ENCODE measurements around the gene PNKD. TPM values are rescaled to one million over a fixed set of nuclear protein-coding genes. Genes with fewer than 3 reads are reported as not detected.

Gene PNKD
- 46.5 and 61.3 TPM in 2 replicates for total RNA-seq (2014; rRNA removed; shearing (Covaris generic))

GRCh38 chr2:218269900-218270720, at the start of gene PNKD, which contains the start of gene AAMP:
TSS of gene PNKD (plus strand) at chr2:218270519. CDS start at chr2:218270536, 17 bp downstream.
TSS of gene AAMP (minus strand) at chr2:218270137. CDS start at chr2:218270086, 51 bp downstream.
- no peaks in the 10 kb centered on the region for H3K27me3 ChIP-seq (ENCODE audit: control insufficient read depth, insufficient read depth, low read length)
- peak within 1 kb of the TSS; percentile 97 for H3K4me3 ChIP-seq (ENCODE audit: insufficient read depth, low read depth, low read length)
- H3K36me3 ChIP-seq (replicated peaks; ENCODE audit: control insufficient read depth, insufficient read depth, low read length), result peaks cover 29% of the 10 kb centered on the region
- peak; percentile 100 for DNase-seq

- no peaks in the 10 kb centered on the region for H3K27me3 ChIP-seq (ENCODE audit: control insufficient read depth, insufficient read depth, low read length)
- H3K36me3 ChIP-seq (replicated peaks; ENCODE audit: control insufficient read depth, insufficient read depth, low read length), result peaks cover 2% of the 10 kb centered on the region
- no peak for DNase-seq
- no peak overlapping the region for H3K4me3 ChIP-seq (ENCODE audit: insufficient read depth, low read depth, low read length)
Observed at GRCh38 chr2:218221000-218221399, 49.3 kb upstream of the PNKD start.

- DNase-seq, result no peak
- no peaks in the 10 kb centered on the region for H3K27me3 ChIP-seq (ENCODE audit: control insufficient read depth, insufficient read depth, low read length)
Observed at GRCh38 chr2:218223046-218223445, 47.3 kb upstream of the PNKD start.

GRCh38 chr2:218224186-218224585, 46.1 kb upstream of the PNKD start:
- Histone ChIP-seq H3K4me3 (ENCODE audit: insufficient read depth, low read depth, low read length) (no peak overlapping the region), H3K27me3 (ENCODE audit: control insufficient read depth, insufficient read depth, low read length) (no peaks in the 10 kb centered on the region), H3K36me3 (replicated peaks; ENCODE audit: control insufficient read depth, insufficient read depth, low read length) (peaks cover 7% of the 10 kb centered on the region)
- DNase-seq, result no peak

More at GRCh38 chr2:218223046-218223445, 47.3 kb upstream of the PNKD start:
- no peak overlapping the region for H3K4me3 ChIP-seq (ENCODE audit: insufficient read depth, low read depth, low read length)
- H3K36me3 ChIP-seq (replicated peaks; ENCODE audit: control insufficient read depth, insufficient read depth, low read length), result peaks cover 2% of the 10 kb centered on the region

GRCh38 chr2:218226903-218227302, 43.4 kb upstream of the PNKD start:
- H3K27me3 ChIP-seq (ENCODE audit: control insufficient read depth, insufficient read depth, low read length), result no peaks in the 10 kb centered on the region
- DNase-seq, result no peak
- peaks cover 20% of the 10 kb centered on the region for H3K36me3 ChIP-seq (replicated peaks; ENCODE audit: control insufficient read depth, insufficient read depth, low read length)

GRCh38 chr2:218228366-218229090, 41.8 kb upstream of the PNKD start:
- no peak for DNase-seq
- no peak overlapping the region for H3K4me3 ChIP-seq (ENCODE audit: insufficient read depth, low read depth, low read length)
- H3K36me3 ChIP-seq (replicated peaks; ENCODE audit: control insufficient read depth, insufficient read depth, low read length), result peaks cover 21% of the 10 kb centered on the region
- no peaks in the 10 kb centered on the region for H3K27me3 ChIP-seq (ENCODE audit: control insufficient read depth, insufficient read depth, low read length)

More at GRCh38 chr2:218226903-218227302, 43.4 kb upstream of the PNKD start:
- no peak overlapping the region for H3K4me3 ChIP-seq (ENCODE audit: insufficient read depth, low read depth, low read length)

GRCh38 chr2:218229239-218229638, 41.1 kb upstream of the PNKD start:
- peaks cover 26% of the 10 kb centered on the region for H3K36me3 ChIP-seq (replicated peaks; ENCODE audit: control insufficient read depth, insufficient read depth, low read length)
- DNase-seq, result no peak

GRCh38 chr2:218229851-218230250, 40.5 kb upstream of the PNKD start:
- peaks cover 28% of the 10 kb centered on the region for H3K36me3 ChIP-seq (replicated peaks; ENCODE audit: control insufficient read depth, insufficient read depth, low read length)
- no peak overlapping the region for H3K4me3 ChIP-seq (ENCODE audit: insufficient read depth, low read depth, low read length)

More at GRCh38 chr2:218229239-218229638, 41.1 kb upstream of the PNKD start:
- H3K27me3 ChIP-seq (ENCODE audit: control insufficient read depth, insufficient read depth, low read length), result no peaks in the 10 kb centered on the region
- no peak overlapping the region for H3K4me3 ChIP-seq (ENCODE audit: insufficient read depth, low read depth, low read length)

GRCh38 chr2:218230882-218231281, 39.4 kb upstream of the PNKD start:
- Histone ChIP-seq H3K36me3 (replicated peaks; ENCODE audit: control insufficient read depth, insufficient read depth, low read length) (peaks cover 35% of the 10 kb centered on the region), H3K4me3 (ENCODE audit: insufficient read depth, low read depth, low read length) (no peak overlapping the region), H3K27me3 (ENCODE audit: control insufficient read depth, insufficient read depth, low read length) (no peaks in the 10 kb centered on the region)
- peak; percentile 46 for DNase-seq

More at GRCh38 chr2:218229851-218230250, 40.5 kb upstream of the PNKD start:
- no peak for DNase-seq
- no peaks in the 10 kb centered on the region for H3K27me3 ChIP-seq (ENCODE audit: control insufficient read depth, insufficient read depth, low read length)

- Histone ChIP-seq H3K27me3 (ENCODE audit: control insufficient read depth, insufficient read depth, low read length) (no peaks in the 10 kb centered on the region), H3K36me3 (replicated peaks; ENCODE audit: control insufficient read depth, insufficient read depth, low read length) (peaks cover 36% of the 10 kb centered on the region), H3K4me3 (ENCODE audit: insufficient read depth, low read depth, low read length) (no peak overlapping the region)
- DNase-seq, result no peak
Observed at GRCh38 chr2:218233543-218233942, 36.8 kb upstream of the PNKD start.

GRCh38 chr2:218234521-218234920, 35.8 kb upstream of the PNKD start:
- H3K4me3 ChIP-seq (ENCODE audit: insufficient read depth, low read depth, low read length), result no peak overlapping the region
- H3K36me3 ChIP-seq (replicated peaks; ENCODE audit: control insufficient read depth, insufficient read depth, low read length), result peaks cover 40% of the 10 kb centered on the region
- no peak for DNase-seq
- no peaks in the 10 kb centered on the region for H3K27me3 ChIP-seq (ENCODE audit: control insufficient read depth, insufficient read depth, low read length)

- H3K36me3 ChIP-seq (replicated peaks; ENCODE audit: control insufficient read depth, insufficient read depth, low read length), result peaks cover 41% of the 10 kb centered on the region
- no peak for DNase-seq
- no peaks in the 10 kb centered on the region for H3K27me3 ChIP-seq (ENCODE audit: control insufficient read depth, insufficient read depth, low read length)
- H3K4me3 ChIP-seq (ENCODE audit: insufficient read depth, low read depth, low read length), result no peak overlapping the region
Observed at GRCh38 chr2:218235017-218235416, 35.3 kb upstream of the PNKD start.

- Histone ChIP-seq H3K4me3 (ENCODE audit: insufficient read depth, low read depth, low read length) (no peak overlapping the region), H3K36me3 (replicated peaks; ENCODE audit: control insufficient read depth, insufficient read depth, low read length) (peaks cover 39% of the 10 kb centered on the region), H3K27me3 (ENCODE audit: control insufficient read depth, insufficient read depth, low read length) (no peaks in the 10 kb centered on the region)
- DNase-seq, result no peak
Observed at GRCh38 chr2:218236829-218237228, 33.5 kb upstream of the PNKD start.

GRCh38 chr2:218238887-218239286, 31.4 kb upstream of the PNKD start:
- peaks cover 43% of the 10 kb centered on the region for H3K36me3 ChIP-seq (replicated peaks; ENCODE audit: control insufficient read depth, insufficient read depth, low read length)
- no peaks in the 10 kb centered on the region for H3K27me3 ChIP-seq (ENCODE audit: control insufficient read depth, insufficient read depth, low read length)
- no peak overlapping the region for H3K4me3 ChIP-seq (ENCODE audit: insufficient read depth, low read depth, low read length)
- DNase-seq, result no peak

- Histone ChIP-seq H3K36me3 (replicated peaks; ENCODE audit: control insufficient read depth, insufficient read depth, low read length) (peaks cover 56% of the 10 kb centered on the region), H3K4me3 (ENCODE audit: insufficient read depth, low read depth, low read length) (no peak overlapping the region), H3K27me3 (ENCODE audit: control insufficient read depth, insufficient read depth, low read length) (no peaks in the 10 kb centered on the region)
- no peak for DNase-seq
Observed at GRCh38 chr2:218244204-218244603, 26.1 kb upstream of the PNKD start.
